Naive thymus-derived CD4-positive, alpha-beta T cell (primary cell): ENCODE measurements around the gene GID4. TPM values are rescaled to one million over a fixed set of nuclear protein-coding genes. Genes with fewer than 3 reads are reported as not detected.

Experiments used
- ATAC-seq: fragments of 150-1000 bp; cut with Tn5 transposase; 2 replicates; pipeline ENCODE4 v1.10.0; 2021; ENCODE audit warnings: mild to moderate bottlenecking, moderate library complexity
- CTCF ChIA-PET: fragments of 350-600 bp; sonication (Branson Sonifier 250); formaldehyde crosslinking; loops from one replicate; lab custom pipeline; 2021; ENCODE audit warnings: antibody characterized with exemption; lab: Charles Lee
- POLR2A ChIA-PET: fragments of 350-600 bp; sonication (Branson Sonifier 250); formaldehyde crosslinking; loops from one replicate; lab custom pipeline; 2021; ENCODE audit warnings: antibody characterized with exemption, inconsistent platforms; lab: Charles Lee
- DNase-seq, 9 donors: peaks; one replicate each; pipeline versions ENCODE4 v3.0.0 to v3.0.0-alpha.2; 2020 to 2022; ENCODE audit warnings: mixed read lengths in 1 of 9
- H3K27ac ChIP-seq: one replicate; pipeline ENCODE4 v1.7.0; 2013; ENCODE audit warnings: mild to moderate bottlenecking, low read depth, low read length, moderate library complexity
- H3K27me3 ChIP-seq, 2 donors: one replicate each; pipeline ENCODE4 v1.7.0; 2013; ENCODE audit warnings: low read length in 2 of 2, mild to moderate bottlenecking in 2 of 2, moderate library complexity in 2 of 2; ENCODE audit not compliant: control insufficient read depth in 2 of 2, insufficient read depth in 2 of 2
- H3K36me3 ChIP-seq, 3 experiments: 1 replicate in 2 of 3; 2 replicates in 1 of 3; pipeline ENCODE4 v1.7.0; 2013; ENCODE audit warnings: low read length in 3 of 3, mild to moderate bottlenecking in 3 of 3, moderate library complexity in 1 of 3; ENCODE audit not compliant: insufficient read depth in 3 of 3, control insufficient read depth in 2 of 3
- H3K4me1 ChIP-seq, 2 donors: one replicate each; pipeline ENCODE4 v1.7.0; 2013; ENCODE audit warnings: low read length in 2 of 2, mild to moderate bottlenecking in 2 of 2, moderate library complexity in 1 of 2; ENCODE audit not compliant: control insufficient read depth in 2 of 2, insufficient read depth in 2 of 2
- H3K4me3 ChIP-seq: 2 replicates; pipeline ENCODE4 v1.7.0; 2013; ENCODE audit warnings: mild to moderate bottlenecking, low read length
- H3K9me3 ChIP-seq, 3 experiments: 1 replicate in 2 of 3; 2 replicates in 1 of 3; pipeline ENCODE4 v1.7.0; 2013; ENCODE audit warnings: low read length in 3 of 3; ENCODE audit not compliant: control insufficient read depth in 2 of 3
- H3K27ac Mint-ChIP-seq, 9 donors: one replicate each; pipeline ENCODE4 v1.8.0; 2020 to 2022; ENCODE audit warnings: mixed read lengths in 9 of 9, mild to moderate bottlenecking in 8 of 9, moderate library complexity in 5 of 9, inconsistent platforms in 2 of 9
- H3K27me3 Mint-ChIP-seq, 5 donors: one replicate each; pipeline ENCODE4 v1.8.0; 2021 to 2022; ENCODE audit warnings: mixed read lengths in 5 of 5, mild to moderate bottlenecking in 1 of 5
- H3K36me3 Mint-ChIP-seq, 5 donors: one replicate each; pipeline ENCODE4 v1.8.0; 2020 to 2022; ENCODE audit warnings: mixed read lengths in 5 of 5, mild to moderate bottlenecking in 3 of 5, inconsistent platforms in 1 of 5
- H3K4me1 Mint-ChIP-seq, 7 donors: one replicate each; pipeline ENCODE4 v1.8.0; 2020 to 2022; ENCODE audit warnings: mixed read lengths in 7 of 7, mild to moderate bottlenecking in 3 of 7, inconsistent platforms in 1 of 7
- H3K4me3 Mint-ChIP-seq, 10 donors: one replicate each; pipeline ENCODE4 v1.8.0; 2020 to 2022; ENCODE audit warnings: mild to moderate bottlenecking in 10 of 10, mixed read lengths in 10 of 10, moderate library complexity in 6 of 10, inconsistent platforms in 2 of 10
- H3K9me3 Mint-ChIP-seq, 11 donors: one replicate each; pipeline ENCODE4 v1.8.0; 2020 to 2022; ENCODE audit warnings: mixed read lengths in 11 of 11, mild to moderate bottlenecking in 4 of 11, inconsistent platforms in 1 of 11, moderate library complexity in 1 of 11
- intact Hi-C, 2 donors: fragments of 100-400 bp; cut with micrococcal nuclease; formaldehyde crosslinking; loops; one replicate each; pipeline ENCODE4 v1.15.1; 2023
- polyA plus RNA-seq, 2 donors: library from polyadenylated mRNA; unstranded; fragments of 300-500 nt; fragmentation: Illumina TruSeq; gene quantifications; one replicate each; pipeline ENCODE4 v1.2.3, GENCODE V29; 2021
- total RNA-seq, 6 experiments: library from RNA in 5 of 6; stranded (reverse) in 5 of 6; gene quantifications; 1 replicate in 5 of 6; 2 replicates in 1 of 6; pipeline ENCODE4 v1.2.3 and lab custom pipeline; 2021 to 2026

Gene GID4
- total and polyA plus RNA-seq, 7 experiments from 2014 or later: 5.9 to 11.4 (median 7.0) TPM

DNA sequence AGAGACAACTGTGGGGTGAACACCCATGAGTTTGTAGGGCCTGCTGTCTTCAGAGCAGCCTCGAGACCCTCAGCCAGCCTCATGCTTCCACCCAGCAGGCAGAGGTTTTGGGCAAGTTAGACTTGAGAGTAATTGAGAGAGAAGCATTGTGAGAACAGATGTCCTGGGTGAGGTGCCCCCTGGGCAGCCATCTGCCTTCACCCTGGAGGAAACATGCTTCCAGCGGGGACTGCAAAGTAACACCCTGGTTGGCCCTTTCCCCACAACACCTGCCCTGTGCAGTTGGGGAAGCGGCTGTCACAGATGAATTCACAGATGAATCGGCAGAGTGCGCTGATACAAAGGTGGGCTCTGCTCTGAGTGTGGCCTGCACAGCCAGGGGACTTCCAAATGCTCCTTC is 23.6 kb upstream of the GID4 start:
- ChIA-PET CTCF (no interaction called here), POLR2A (interaction anchor here (1.0 kb wide), 1 partner anchor 24 kb away, joined by 4 read pairs; no protein-coding TSS in a partner anchor)
- Histone ChIP-seq H3K27me3 (no peaks in the 10 kb centered on the region), H3K4me3 (no peak overlapping the region), H3K9me3 (no peaks in the 10 kb centered on the region), H3K27ac (no peak overlapping the region), H3K4me1 (no peaks in the 10 kb centered on the region), H3K36me3 (peaks cover 0 to 30% (median 0%) of the 10 kb centered on the region in 3 experiments)
- Mint-ChIP-seq H3K4me1 (no peaks in the 10 kb centered on the region), H3K27me3 (no peaks in the 10 kb centered on the region), H3K4me3 (no peak overlapping the region), H3K9me3 (no peaks in the 10 kb centered on the region), H3K36me3 (peaks cover 0 to 39% (median 8%) of the 10 kb centered on the region in 5 donors), H3K27ac (no peak overlapping the region)
- intact Hi-C loops: no loop called here
- no peak for ATAC-seq
- DNase-seq: no peak

DNA sequence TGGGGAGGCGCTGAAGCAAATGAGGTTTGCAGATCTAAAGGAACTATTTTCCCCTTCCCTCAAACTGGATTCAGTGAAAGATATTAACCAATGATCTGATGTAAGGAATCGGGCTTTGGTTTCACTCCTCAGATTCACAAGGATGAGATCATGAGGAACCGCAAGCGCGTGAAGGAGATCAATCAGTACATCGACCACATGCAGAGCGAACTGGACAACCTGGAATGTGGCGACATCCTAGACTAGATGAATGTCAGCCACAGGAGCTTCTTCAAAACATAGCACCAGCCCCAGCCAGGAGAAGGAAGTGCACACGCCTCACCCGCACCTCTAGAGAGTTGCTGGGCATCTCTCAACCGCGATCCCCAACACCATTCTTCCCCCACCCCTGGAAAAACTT is 22.8 kb upstream of the GID4 start:
- Mint-ChIP-seq H3K4me1 (no peaks in the 10 kb centered on the region), H3K27me3 (no peaks in the 10 kb centered on the region), H3K27ac (peak overlapping the region in 1 of 9 donors; percentile 41), H3K9me3 (no peaks in the 10 kb centered on the region), H3K4me3 (no peak overlapping the region), H3K36me3 (peaks cover 0 to 44% (median 8%) of the 10 kb centered on the region in 5 donors)
- Histone ChIP-seq H3K27me3 (no peaks in the 10 kb centered on the region), H3K4me3 (no peak overlapping the region), H3K4me1 (no peaks in the 10 kb centered on the region), H3K36me3 (peaks cover 0 to 32% (median 0%) of the 10 kb centered on the region in 3 experiments), H3K9me3 (no peaks in the 10 kb centered on the region), H3K27ac (no peak overlapping the region)
- ChIA-PET POLR2A (interaction anchor here (1.0 kb wide), 1 partner anchor 24 kb away, joined by 4 read pairs; no protein-coding TSS in a partner anchor), CTCF (interaction anchor here (0.5 to 0.9 kb wide), 2 partner anchors 16 to 852 kb away, joined by 3 to 4 read pairs; no protein-coding TSS in a partner anchor)
- no peak for DNase-seq
- intact Hi-C loops: no loop called here
- ATAC-seq: no peak

DNA sequence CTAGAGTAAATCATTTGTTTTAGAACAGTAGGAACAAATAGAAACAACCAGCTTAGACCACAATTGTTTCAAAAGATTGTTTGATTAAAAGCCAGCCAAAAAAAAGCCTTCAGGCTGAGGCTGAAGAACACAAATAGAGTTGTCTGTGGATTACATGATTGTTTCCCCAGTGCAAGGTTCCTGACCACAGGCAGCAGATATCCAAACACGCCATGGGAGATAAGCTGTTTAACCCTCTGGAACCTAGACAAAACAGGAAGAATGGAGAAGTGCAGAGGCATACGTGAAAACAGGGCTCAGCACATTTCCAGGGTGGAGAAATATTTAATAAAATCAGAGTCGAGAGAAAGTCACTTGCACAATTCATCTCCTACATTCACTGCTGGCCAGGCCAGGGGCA is 21.2 kb upstream of the GID4 start:
- ChIA-PET CTCF (no interaction called here), POLR2A (no interaction called here)
- no peaks in the 10 kb centered on the region for H3K9me3 Mint-ChIP-seq
- Histone ChIP-seq H3K27ac (no peak overlapping the region), H3K27me3 (no peaks in the 10 kb centered on the region), H3K4me1 (no peaks in the 10 kb centered on the region), H3K36me3 (peaks cover 0 to 34% (median 0%) of the 10 kb centered on the region in 3 experiments), H3K4me3 (no peak overlapping the region), H3K9me3 (no peaks in the 10 kb centered on the region)
- intact Hi-C loops: no loop called here
- H3K27ac Mint-ChIP-seq: no peak overlapping the region
- no peak overlapping the region for H3K4me3 Mint-ChIP-seq
- no peaks in the 10 kb centered on the region for H3K4me1 Mint-ChIP-seq
- peaks cover 0 to 35% (median 8%) of the 10 kb centered on the region in 5 donors for H3K36me3 Mint-ChIP-seq
- H3K27me3 Mint-ChIP-seq: no peaks in the 10 kb centered on the region
- no peak for ATAC-seq
- no peak for DNase-seq

DNA sequence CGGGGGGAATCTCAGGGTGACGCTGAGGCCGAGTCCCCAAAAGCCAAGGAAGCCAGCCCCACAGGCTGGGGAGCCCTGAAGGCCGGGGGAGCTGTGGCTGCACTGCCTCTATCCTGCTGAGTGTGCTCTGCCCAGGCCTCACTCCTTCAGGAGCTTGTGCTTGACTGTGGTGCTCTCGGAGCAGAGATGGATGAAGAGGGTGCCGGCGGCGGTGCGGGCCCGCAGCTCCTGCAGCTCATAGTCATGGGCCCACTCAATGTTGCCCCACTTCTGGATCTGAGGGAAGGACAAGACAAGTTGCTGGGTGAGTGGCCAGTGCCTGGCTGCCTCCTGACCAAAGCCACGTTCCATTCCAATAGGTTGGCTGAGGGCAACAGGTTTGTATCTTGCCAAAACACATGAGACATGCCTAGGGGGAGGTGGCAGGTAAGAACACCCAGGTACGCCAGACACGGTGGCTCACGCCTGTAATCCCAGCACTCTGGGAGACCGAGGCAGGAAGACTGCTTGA is 20.7 kb upstream of the GID4 start:
- Histone ChIP-seq H3K27ac (no peak overlapping the region), H3K4me1 (no peaks in the 10 kb centered on the region), H3K36me3 (peaks cover 0 to 34% (median 3%) of the 10 kb centered on the region in 3 experiments), H3K27me3 (no peaks in the 10 kb centered on the region), H3K4me3 (no peak overlapping the region), H3K9me3 (no peaks in the 10 kb centered on the region)
- H3K27ac Mint-ChIP-seq: no peak overlapping the region
- H3K4me3 Mint-ChIP-seq: no peak overlapping the region
- ATAC-seq (no peak), DNase-seq (no peak)
- H3K9me3 Mint-ChIP-seq: no peaks in the 10 kb centered on the region
- H3K27me3 Mint-ChIP-seq: no peaks in the 10 kb centered on the region
- H3K36me3 Mint-ChIP-seq: peaks cover 0 to 32% (median 5%) of the 10 kb centered on the region in 5 donors
- CTCF ChIA-PET: interaction anchor here (0.7 kb wide), 1 partner anchor 137 kb away, joined by 3 read pairs; no protein-coding TSS in a partner anchor
- intact Hi-C loops: no loop called here
- H3K4me1 Mint-ChIP-seq: no peaks in the 10 kb centered on the region
- POLR2A ChIA-PET: interaction anchor here (0.5 to 0.6 kb wide), 2 partner anchors 28 to 82 kb away, joined by 3 read pairs; no protein-coding TSS in a partner anchor

- intact Hi-C loops: no loop called here
- Mint-ChIP-seq H3K4me3 (no peak overlapping the region), H3K4me1 (no peaks in the 10 kb centered on the region), H3K27ac (no peak overlapping the region), H3K27me3 (no peaks in the 10 kb centered on the region), H3K9me3 (no peaks in the 10 kb centered on the region), H3K36me3 (peaks cover 0 to 45% (median 3%) of the 10 kb centered on the region in 5 donors)
- DNase-seq (no peak), ATAC-seq (no peak)
- POLR2A ChIA-PET: no interaction called here
- Histone ChIP-seq H3K27ac (no peak overlapping the region), H3K9me3 (no peaks in the 10 kb centered on the region), H3K4me1 (no peaks in the 10 kb centered on the region), H3K27me3 (no peaks in the 10 kb centered on the region), H3K4me3 (no peak overlapping the region), H3K36me3 (peaks cover 0 to 47% (median 5%) of the 10 kb centered on the region in 3 experiments)
- CTCF ChIA-PET: no interaction called here
Measured at GRCh38 chr17:18019838-18020154, 19.4 kb upstream of the GID4 start.

- CTCF ChIA-PET: no interaction called here
- Mint-ChIP-seq H3K36me3 (peaks cover 0 to 39% (median 3%) of the 10 kb centered on the region in 5 donors), H3K4me3 (no peak overlapping the region), H3K27ac (no peak overlapping the region), H3K4me1 (peaks cover 0 to 7% (median 0%) of the 10 kb centered on the region in 7 donors), H3K9me3 (no peaks in the 10 kb centered on the region), H3K27me3 (no peaks in the 10 kb centered on the region)
- H3K4me3 ChIP-seq: no peak overlapping the region
- no peak for DNase-seq
- H3K9me3 ChIP-seq: no peaks in the 10 kb centered on the region
- peaks cover 0 to 49% (median 5%) of the 10 kb centered on the region in 3 experiments for H3K36me3 ChIP-seq
- no peak for ATAC-seq
- peaks cover 0 to 6% of the 10 kb centered on the region in 2 donors for H3K4me1 ChIP-seq
- H3K27ac ChIP-seq: no peak overlapping the region
- no peaks in the 10 kb centered on the region for H3K27me3 ChIP-seq
- POLR2A ChIA-PET: no interaction called here
- intact Hi-C loops: no loop called here
Measured at GRCh38 chr17:18020971-18021370, 18.2 kb upstream of the GID4 start.

DNA sequence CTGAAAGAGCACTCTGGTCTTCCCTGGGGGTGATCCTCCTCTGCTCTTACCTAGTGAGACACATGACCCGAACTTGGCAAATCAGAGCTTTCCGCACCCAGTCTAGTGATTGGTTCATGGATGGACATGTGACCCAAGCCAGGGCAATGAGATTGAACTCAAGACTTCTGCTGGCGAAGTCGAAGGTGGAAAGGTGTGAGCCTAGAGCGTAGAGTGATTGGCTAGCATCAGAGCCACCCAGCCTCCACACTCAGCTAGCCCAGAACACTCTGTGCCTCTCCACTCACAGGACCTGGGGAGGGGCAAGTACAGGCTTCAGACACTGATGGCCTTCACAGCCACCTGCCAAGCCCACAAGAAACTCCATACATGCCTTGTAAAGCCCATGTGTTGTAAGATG is 17.8 kb upstream of the GID4 start:
- DNase-seq: no peak
- Histone ChIP-seq H3K36me3 (peaks cover 0 to 47% (median 5%) of the 10 kb centered on the region in 3 experiments), H3K9me3 (no peaks in the 10 kb centered on the region), H3K4me1 (peaks cover 0 to 9% of the 10 kb centered on the region in 2 donors), H3K27ac (no peak overlapping the region), H3K4me3 (no peak overlapping the region), H3K27me3 (no peaks in the 10 kb centered on the region)
- intact Hi-C loops: no loop called here
- no peak for ATAC-seq
- no peaks in the 10 kb centered on the region for H3K9me3 Mint-ChIP-seq
- POLR2A ChIA-PET: no interaction called here
- H3K4me3 Mint-ChIP-seq: no peak overlapping the region
- no peak overlapping the region for H3K27ac Mint-ChIP-seq
- CTCF ChIA-PET: no interaction called here
- H3K36me3 Mint-ChIP-seq: peaks cover 0 to 37% (median 3%) of the 10 kb centered on the region in 5 donors
- H3K4me1 Mint-ChIP-seq: peaks cover 0 to 11% (median 1%) of the 10 kb centered on the region in 7 donors
- no peaks in the 10 kb centered on the region for H3K27me3 Mint-ChIP-seq
